ENCODE data around the gene CLDND1. TPM values are rescaled to one million over a fixed set of nuclear protein-coding genes. Genes with fewer than 3 reads are reported as not detected.

Gene CLDND1
- total RNA-seq (2016; rRNA removed; fragmentation: Illumina TruSeq; extraction: Trizol): 30.3 and 50.8 TPM in 2 replicates
- total RNA-seq (2016; cell fraction: cytosol; rRNA removed; fragmentation: Illumina TruSeq; extraction: Trizol; ENCODE audit: low read depth): 20.4 and 20.6 TPM in 2 replicates
- 27.0 and 50.9 TPM in 2 replicates for total RNA-seq (2016; cell fraction: insoluble cytoplasmic fraction; rRNA removed; fragmentation: Illumina TruSeq; extraction: Trizol)
- 34.2 and 39.6 TPM in 2 replicates for total RNA-seq (2016; cell fraction: membrane; rRNA removed; fragmentation: Illumina TruSeq; extraction: Trizol)
- 70.2 and 76.9 TPM in 2 replicates for total RNA-seq (2016; cell fraction: nucleus; rRNA removed; fragmentation: Illumina TruSeq; extraction: Trizol)
- 103 and 121 TPM in 2 replicates for polyA plus RNA-seq (2011; rRNA removed)
- polyA plus RNA-seq (2011; cell fraction: cytosol; rRNA removed): 73.7 and 131 TPM in 2 replicates
- polyA plus RNA-seq (2011; cell fraction: nucleus; rRNA removed): 122 and 159 TPM in 2 replicates
- 59.9 and 75.2 TPM in 2 replicates for polyA plus RNA-seq (2012)
- polyA plus RNA-seq (2016; cell fraction: cytosol; fragmentation: Illumina TruSeq; extraction: Trizol; ENCODE audit: low read depth): 15.6 and 19.2 TPM in 2 replicates
- polyA plus RNA-seq (2016; cell fraction: insoluble cytoplasmic fraction; fragmentation: Illumina TruSeq; extraction: Trizol; ENCODE audit: low read depth): 25.9 and 30.3 TPM in 2 replicates
- polyA plus RNA-seq (2016; cell fraction: membrane; fragmentation: Illumina TruSeq; extraction: Trizol; ENCODE audit: low read depth): 23.5 and 26.2 TPM in 2 replicates
- polyA plus RNA-seq (2016; cell fraction: nucleus; fragmentation: Illumina TruSeq; extraction: Trizol; ENCODE audit: insufficient read depth, low read depth): 91.1 and 94.7 TPM in 2 replicates
- polyA minus RNA-seq (2011; rRNA and poly(A)+ RNA removed; ENCODE audit: low replicate concordance): 63.6 and 95.3 TPM in 2 replicates
- 66.4 and 80.3 TPM in 2 replicates for polyA minus RNA-seq (2011; cell fraction: cytosol; rRNA and poly(A)+ RNA removed)
- polyA minus RNA-seq (2011; cell fraction: nucleus; rRNA and poly(A)+ RNA removed): 140 and 147 TPM in 2 replicates
- percentile 72 among the genes with signal in this experiment for Bru-seq, nascent RNA
- BruChase-seq, experiment 1, labeled RNA remaining after a 6-hour chase: percentile 88 among the genes with signal in this experiment
- BruChase-seq, experiment 2, labeled RNA remaining after a 2-hour chase: percentile 84 among the genes with signal in this experiment
- long read RNA-seq, experiment 1, transcript CLDND1-201 (5 exons, 2,161 nt): major isoform, 33 of 46 reads
- long read RNA-seq, experiment 1, partial matches to known transcripts: 4 of 46 reads
- long read RNA-seq, experiment 1, other reads (novel, unspliced or antisense): 1 of 46 reads
- long read RNA-seq, experiment 2, transcript CLDND1-201 (5 exons, 2,161 nt): major isoform, 15 of 46 reads
- long read RNA-seq, experiment 2, partial matches to known transcripts: 2 of 46 reads
- long read RNA-seq, experiment 2, other reads (novel, unspliced or antisense): 25 of 46 reads

GRCh38 chr3:98522544-98523281 is at the start of gene CLDND1:
TSS of gene CLDND1 (minus strand) at chr3:98522902. CDS start at chr3:98521424, 1,478 bp downstream.
- DNase-seq (ENCODE audit: low spot score) (peak; percentile 91), ATAC-seq (peak; percentile 99), FAIRE-seq (peak; percentile 96)
- 2% methylated on average over 12 of the region's 63 CpGs for WGBS (ENCODE audit: low lambda C conversion rate)
- CTCF ChIA-PET (ENCODE audit: low intra/inter-chr PET ratio, low total read pairs): no interaction called here
- BruUV-seq (replicated peaks): no TSS peak
- Histone ChIP-seq H3K4me3 (replicated peaks in 1 of 3; ENCODE audit: insufficient read depth in 1 of 3, low read depth in 2 of 3, low read length in 3 of 3) (peak within 1 kb of the TSS; percentile 71 to 76 (median 74)), H3K27ac (ENCODE audit: extremely low read length, insufficient read depth, low read length) (peak within 1 kb of the TSS; percentile 69), H3K9me3 (ENCODE audit: low read length) (no peaks in the 10 kb centered on the region), H3K4me2 (ENCODE audit: low read depth, low read length) (peak within 1 kb of the TSS; percentile 90), H3K4me1 (ENCODE audit: insufficient read depth, low read length) (peaks cover 17% of the 10 kb centered on the region), H3K36me3 (replicated peaks in 1 of 2; ENCODE audit: control insufficient read depth in 1 of 2, insufficient read depth in 2 of 2, low read length in 2 of 2) (no peaks in the 10 kb centered on the region; a peak in 1 of 5 replicates), H2AFZ (ENCODE audit: low read length) (peak within 1 kb of the TSS; percentile 93), H3K9ac (ENCODE audit: insufficient read depth, low read depth, low read length) (peak within 1 kb of the TSS; percentile 81), H4K20me1 (ENCODE audit: insufficient read depth, low read length) (no peaks in the 10 kb centered on the region), H3K79me2 (ENCODE audit: insufficient read depth, low read length) (peaks cover 30% of the 10 kb centered on the region), H3K27me3 (ENCODE audit: control insufficient read depth in 1 of 2, insufficient read depth in 2 of 2, low read length in 2 of 2) (no peaks in the 10 kb centered on the region; a peak in 1 of 5 replicates)
- POLR2A ChIA-PET: interaction anchor here (0.9 to 1.2 kb wide), 3 partner anchors 10 to 379 kb away, joined by 3 to 7 read pairs (median 3); partner anchors contain the start of genes CPOX and DCBLD2
- intact Hi-C loops (cut with micrococcal nuclease; ENCODE audit: unreplicated experiment): loop anchor here (1.0 to 10.0 kb wide), 3 partner anchors 71 to 758 kb away; partner anchors contain the start of genes ARL6 and CPOX
- in situ Hi-C loops (cut with HindIII; ENCODE audit: extremely low pct_ligation_motif_present, low pct_unique_long_range_greater_than_20kb): loop anchor here (10.0 kb wide), 1 partner anchor 52 kb away; no protein-coding TSS in a partner anchor
- no peak for TF ChIP-seq CENPT (CRISPR knock-in tag; IDR thresholded peaks at IDR 0.05; ENCODE audit: low read depth)
- TF ChIP-seq SRSF1 (optimal IDR thresholded peaks at IDR 0.05; ENCODE audit: low read depth, low read length): peak; percentile 80
- no peak for TF ChIP-seq U2AF2 (IDR thresholded peaks at IDR 0.05; ENCODE audit: low read depth, low read length)
- no peak for TF ChIP-seq SMARCC2 (IDR thresholded peaks at IDR 0.05)
- TF ChIP-seq JUNB (CRISPR knock-in tag; IDR thresholded peaks at IDR 0.05; ENCODE audit: borderline replicate concordance): no peak
- no peak for TF ChIP-seq ZNF138 (CRISPR knock-in tag; IDR thresholded peaks at IDR 0.05; ENCODE audit: low read depth)
- no peak for TF ChIP-seq ZNF703 (CRISPR knock-in tag; IDR thresholded peaks at IDR 0.05; ENCODE audit: borderline replicate concordance)
- TF ChIP-seq ZNF552 (CRISPR knock-in tag; IDR thresholded peaks at IDR 0.05; ENCODE audit: borderline replicate concordance): no peak; the same call in 1 of the 2 replicates
- TF ChIP-seq ZNF407 (CRISPR knock-in tag; IDR thresholded peaks at IDR 0.05; ENCODE audit: not compliant biosample characterization): no peak

Data from HepG2 (cell line).